Omental fat pad (tissue), 4 donors: ENCODE measurements around the gene MEAF6. TPM values are rescaled to one million over a fixed set of nuclear protein-coding genes. Genes with fewer than 3 reads are reported as not detected.

Source experiments
- ATAC-seq: fragments of 150-250 bp; one replicate; pipeline ENCODE4 v1.9.1; 2016; ENCODE audit warnings: mild to moderate bottlenecking, moderate library complexity; ENCODE audit not compliant: low FRiP score
- DNase-seq: peaks from one replicate; pipeline ENCODE4 v3.0.0-alpha.2; 2019; ENCODE audit warnings: low spot score
- CTCF ChIP-seq, 3 donors: fragments of 450-650 bp; IDR thresholded peaks; one replicate each; pipeline ENCODE4 v1.5.1; 2016 to 2017; ENCODE audit warnings: antibody characterized with exemption in 3 of 3, mild to moderate bottlenecking in 3 of 3, moderate library complexity in 2 of 3
- total RNA-seq, 4 donors: library from RNA; depleted of rRNA; stranded (reverse); fragments of >200 nt; gene quantifications; one replicate each; pipeline ENCODE4 v1.1.0, GENCODE V29; 2016

Gene MEAF6
- total RNA-seq, 4 donors from 2014 or later = 56.2 to 87.2 (median 61.5) TPM

- no peak for ATAC-seq
- no peak for TF ChIP-seq CTCF (IDR thresholded peaks at IDR 0.05)
- no peak for DNase-seq
Observed at GRCh38 chr1:37482004-37482785, 32.4 kb downstream of the MEAF6 start.

GRCh38 chr1:37481289-37482003 is 33.1 kb downstream of the MEAF6 start:
- ATAC-seq (no peak), DNase-seq (no peak)
- TF ChIP-seq CTCF (IDR thresholded peaks at IDR 0.05) = no peak

- TF ChIP-seq CTCF (IDR thresholded peaks at IDR 0.05) = no peak
- no peak for ATAC-seq
- DNase-seq = no peak
Observed at GRCh38 chr1:37480581-37481288, 33.8 kb downstream of the MEAF6 start.

GRCh38 chr1:37480125-37480466 is 34.5 kb downstream of the MEAF6 start:
- DNase-seq = no peak
- no peak for TF ChIP-seq CTCF (IDR thresholded peaks at IDR 0.05)
- no peak for ATAC-seq

- TF ChIP-seq CTCF (IDR thresholded peaks at IDR 0.05) = no peak
- peak; percentile 66 for ATAC-seq
- peak; percentile 87 for DNase-seq
Observed at GRCh38 chr1:37479255-37480124, 35.1 kb downstream of the MEAF6 start.

- ATAC-seq = no peak
- no peak for TF ChIP-seq CTCF (IDR thresholded peaks at IDR 0.05)
- DNase-seq = no peak
Observed at GRCh38 chr1:37478890-37479254, 35.7 kb downstream of the MEAF6 start.
